Mammary microvascular endothelial cell (primary cell): ENCODE results near the gene ZC3H12D. TPM values are rescaled to one million over a fixed set of nuclear protein-coding genes. Genes with fewer than 3 reads are reported as not detected.

Experiments
- total RNA-seq: library from RNA; depleted of rRNA; stranded (reverse); fragments of >200 nt; gene quantifications from 2 replicates; pipeline ENCODE4 v1.2.3, GENCODE V29; 2015

ZC3H12D gene
- 0.05 TPM in 1 of 2 replicates, not detected in the other for total RNA-seq

DNA sequence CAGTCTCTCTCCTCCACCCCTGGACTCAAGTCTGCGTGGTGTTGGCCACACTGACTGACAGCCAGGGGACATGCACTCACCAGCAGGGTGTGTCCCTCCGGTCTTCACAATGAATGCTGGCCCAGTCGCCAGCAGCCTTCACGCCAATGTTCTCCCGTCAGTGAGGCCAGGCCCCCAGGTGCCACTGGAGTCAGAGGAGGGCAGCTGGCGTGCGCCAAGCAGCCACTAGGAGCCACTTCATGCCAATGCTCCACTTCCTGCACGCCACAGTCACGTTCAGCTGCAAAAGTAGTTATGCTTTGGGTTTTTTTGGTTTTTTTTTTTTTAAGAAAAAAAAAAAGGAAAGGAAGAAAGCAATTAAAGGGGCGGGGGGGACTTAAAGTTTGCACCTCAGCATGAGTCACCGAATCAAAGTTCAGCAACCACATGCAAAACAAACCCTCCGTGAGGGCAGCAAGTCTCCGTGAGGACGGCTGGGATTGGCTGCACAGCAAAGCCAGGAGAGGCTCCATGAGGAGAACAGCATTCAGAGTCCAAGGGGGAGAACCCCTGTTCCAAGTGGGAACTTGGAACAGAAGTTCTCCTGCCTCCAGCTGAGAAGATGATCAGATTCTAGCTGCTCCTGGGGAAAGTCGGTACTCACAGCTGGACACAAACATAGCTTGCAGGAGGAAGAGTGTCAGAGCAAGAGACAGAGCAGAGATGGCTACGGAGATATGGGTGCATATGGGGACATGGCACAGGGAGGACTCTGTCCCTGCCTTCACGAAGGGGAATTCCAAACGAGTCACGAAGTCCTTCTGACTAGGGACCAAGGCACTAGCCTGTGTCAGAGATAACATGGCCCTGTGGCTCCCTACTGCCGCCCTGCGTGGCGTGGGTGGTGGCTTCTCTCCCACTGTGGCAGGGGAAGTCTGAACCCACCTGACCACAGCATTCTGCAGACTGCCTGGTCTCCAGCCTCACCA is at the start of gene ZC3H12D:
ZC3H12D (minus strand) TSS at position 282 of the 968 bp plus-strand sequence. CDS start 10,471 bp downstream, outside the sequence.

DNA sequence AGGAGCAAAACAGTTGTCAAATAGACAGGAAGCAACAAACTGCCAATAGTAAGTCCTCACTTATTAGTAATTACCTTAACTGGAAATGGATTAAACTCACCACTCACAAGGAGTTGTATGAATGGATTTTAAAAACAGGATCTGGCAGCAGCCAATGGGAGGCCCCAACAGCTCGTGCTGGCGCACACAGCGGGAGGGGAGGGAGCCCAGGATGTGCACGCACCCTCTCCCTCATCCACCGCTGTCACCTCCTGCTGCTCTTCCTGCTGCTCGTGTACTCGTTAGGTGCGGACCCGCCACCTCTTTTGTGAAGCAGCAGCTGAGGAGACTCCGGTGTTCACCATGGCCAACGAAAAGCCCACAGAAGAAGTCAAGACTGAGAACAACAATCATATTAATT is 84.8 kb downstream of the ZC3H12D start, which contains the start of gene SUMO4:
SUMO4 (plus strand) TSS at position 213 of the 400 bp plus-strand sequence; CDS start at position 343, 130 bp downstream.

Other genes with a start within 250 kb of the ZC3H12D start
- 15.9 and 17.3 TPM in 2 replicates for gene TAB2, start 167.3 kb downstream of the ZC3H12D start, total RNA-seq
- 1.4 TPM in 1 of 2 replicates, not detected in the other for gene SUMO4, start 84.8 kb downstream of the ZC3H12D start, total RNA-seq
- gene PPIL4, start 61.0 kb upstream of the ZC3H12D start, total RNA-seq, result 19.1 and 19.3 TPM in 2 replicates
- gene GINM1, start 81.4 kb upstream of the ZC3H12D start, total RNA-seq, result 35.1 and 35.6 TPM in 2 replicates
- 19.3 and 20.9 TPM in 2 replicates for gene KATNA1, start 163.7 kb upstream of the ZC3H12D start, total RNA-seq
- 11.0 and 11.5 TPM in 2 replicates for gene LATS1, start 233.1 kb upstream of the ZC3H12D start, total RNA-seq